HepG2 (cell line): ENCODE results near the gene PMM2. TPM values are rescaled to one million over a fixed set of nuclear protein-coding genes. Genes with fewer than 3 reads are reported as not detected.

Source experiments
- ARHGAP35 ChIP-seq: sonication (generic); formaldehyde crosslinking; IDR thresholded peaks from 2 replicates; pipeline ENCODE4 v1.9.0; 2022; ENCODE audit warnings: mild to moderate bottlenecking, inconsistent platforms, moderate library complexity, missing genetic modification reagents, borderline replicate concordance
- DNMT1 ChIP-seq: sonication (generic); formaldehyde crosslinking; IDR thresholded peaks from 2 replicates; pipeline ENCODE4 v1.5.1; 2020; ENCODE audit warnings: mild to moderate bottlenecking, missing genetic modification reagents
- KLF12 ChIP-seq: sonication (generic); formaldehyde crosslinking; IDR thresholded peaks from 2 replicates; pipeline ENCODE4 v1.4.0; 2020; ENCODE audit warnings: missing genetic modification reagents, borderline replicate concordance
- KLF15 ChIP-seq: sonication (generic); formaldehyde crosslinking; IDR thresholded peaks from 2 replicates; pipeline ENCODE4 v1.8.1; 2023; ENCODE audit warnings: borderline replicate concordance, mild to moderate bottlenecking, inconsistent platforms, missing genetic modification reagents, mixed read lengths
- MBNL3 ChIP-seq: fragments of 250-450 bp; sonication (Bioruptor Pico); conservative IDR thresholded peaks from 2 replicates; pipeline ENCODE4 v1.8.0; 2022; ENCODE audit warnings: mild to moderate bottlenecking, inconsistent platforms
- MYPOP ChIP-seq: sonication (generic); formaldehyde crosslinking; IDR thresholded peaks from 2 replicates; pipeline ENCODE4 v1.8.1; 2023; ENCODE audit warnings: mild to moderate bottlenecking, moderate library complexity, missing genetic modification reagents
- SNAPC5 ChIP-seq: sonication (generic); formaldehyde crosslinking; IDR thresholded peaks from 2 replicates; pipeline ENCODE4 v1.8.1; 2023; ENCODE audit warnings: mild to moderate bottlenecking, missing genetic modification reagents, borderline replicate concordance
- SP140L ChIP-seq: sonication (generic); formaldehyde crosslinking; IDR thresholded peaks from 2 replicates; pipeline ENCODE4 v1.4.0; 2020; ENCODE audit warnings: missing genetic modification reagents, borderline replicate concordance
- TIGD3 ChIP-seq: sonication (generic); formaldehyde crosslinking; IDR thresholded peaks from 2 replicates; pipeline ENCODE4 v1.5.1; 2020; ENCODE audit warnings: mild to moderate bottlenecking, missing genetic modification reagents, borderline replicate concordance
- YY1 ChIP-seq: IDR thresholded peaks from 2 replicates; pipeline ENCODE4 v1.6.1; 2011; ENCODE audit warnings: low read length, low read depth, moderate library complexity, mild to moderate bottlenecking; ENCODE audit not compliant: insufficient read depth, insufficient replicate concordance
- ZBTB46 ChIP-seq: sonication (generic); formaldehyde crosslinking; IDR thresholded peaks from 2 replicates; pipeline ENCODE4 v1.4.0; 2020; ENCODE audit warnings: mild to moderate bottlenecking, missing genetic modification reagents, borderline replicate concordance
- ZFX ChIP-seq: sonication (generic); formaldehyde crosslinking; IDR thresholded peaks from 2 replicates; pipeline ENCODE4 v1.4.0; 2020; ENCODE audit warnings: mild to moderate bottlenecking, low read depth, missing genetic modification reagents, moderate library complexity
- ZNF138 ChIP-seq: sonication (generic); formaldehyde crosslinking; IDR thresholded peaks from 2 replicates; pipeline ENCODE4 v1.5.0; 2020; ENCODE audit warnings: mild to moderate bottlenecking, low read depth, missing genetic modification reagents
- ZNF292 ChIP-seq: sonication (generic); formaldehyde crosslinking; IDR thresholded peaks from 2 replicates; pipeline ENCODE4 v1.8.1; 2022; ENCODE audit warnings: mild to moderate bottlenecking, low read depth, missing genetic modification reagents, borderline replicate concordance
- ZNF512B ChIP-seq: sonication (generic); formaldehyde crosslinking; IDR thresholded peaks from 2 replicates; pipeline ENCODE4 v1.5.1; 2020; ENCODE audit warnings: missing genetic modification reagents, mild to moderate bottlenecking, borderline replicate concordance
- ZNF543 ChIP-seq: sonication (generic); formaldehyde crosslinking; IDR thresholded peaks from 2 replicates; pipeline ENCODE4 v1.4.0; 2020; ENCODE audit warnings: mild to moderate bottlenecking, missing genetic modification reagents
- ZNF549 ChIP-seq: sonication (generic); formaldehyde crosslinking; IDR thresholded peaks from 2 replicates; pipeline ENCODE4 v1.5.0; 2020; ENCODE audit warnings: missing genetic modification reagents
- ZNF615 ChIP-seq: sonication (generic); formaldehyde crosslinking; IDR thresholded peaks from 2 replicates; pipeline ENCODE4 v1.5.0; 2020; ENCODE audit warnings: mild to moderate bottlenecking, missing genetic modification reagents, borderline replicate concordance
- ZNF839 ChIP-seq: sonication (generic); formaldehyde crosslinking; IDR thresholded peaks from 2 replicates; pipeline ENCODE4 v1.4.0; 2020; ENCODE audit warnings: missing genetic modification reagents, mild to moderate bottlenecking, borderline replicate concordance
- polyA plus RNA-seq, 8 experiments: library from polyadenylated mRNA; depleted of rRNA in 3 of 8; stranded (reverse) in 7 of 8; unstranded in 1 of 8; fragments of >200 nt; fragmentation: Illumina TruSeq in 4 of 8; extraction: Trizol in 4 of 8; gene quantifications; 2 replicates each; pipeline versions ENCODE4 v1.2.1 to v1.2.3, GENCODE V29; 2011 to 2016; ENCODE audit warnings: low read depth in 4 of 8, missing spikeins in 1 of 8, mixed read lengths in 1 of 8; ENCODE audit not compliant: insufficient read depth in 1 of 8
- total RNA-seq, 5 experiments: library from RNA; depleted of rRNA; stranded (reverse); fragments of >200 nt; fragmentation: Illumina TruSeq; extraction: Trizol; gene quantifications; 2 replicates each; pipeline ENCODE4 v1.2.3, GENCODE V29; 2016; ENCODE audit warnings: low read depth in 1 of 5

Gene PMM2
- total and polyA plus RNA-seq, 2 of the 13 experiments (the other 11 are each of a cell fraction or from before 2014, with no cell fraction given) = 52.2 to 93.7 TPM

GRCh38 chr16:8797364-8798173 is at the start of gene PMM2, which contains the start of gene TMEM186 (continued):
- TF ChIP-seq TIGD3 (CRISPR knock-in tag) (peak; percentile 99), YY1 (peak; percentile 86), ZNF615 (CRISPR knock-in tag) (no peak), ZNF292 (CRISPR knock-in tag) (peak; percentile 79; the same call in 1 of the 2 replicates), SP140L (CRISPR knock-in tag) (peak; percentile 25), ZBTB46 (CRISPR knock-in tag) (0 out of 2 replicates have a peak, but pooled peaks have one; percentile 57), ZFX (CRISPR knock-in tag) (peak; percentile 90), ZNF543 (CRISPR knock-in tag) (peak; percentile 96), ZNF512B (CRISPR knock-in tag) (peak; percentile 92), MBNL3 (no peak), ZNF138 (CRISPR knock-in tag) (peak; percentile 90), KLF12 (CRISPR knock-in tag) (0 out of 2 replicates have a peak, but pooled peaks have one; percentile 95), ZNF839 (CRISPR knock-in tag) (peak; percentile 99), ZNF549 (no peak), DNMT1 (CRISPR knock-in tag) (no peak), ARHGAP35 (CRISPR knock-in tag) (peak; percentile 99), SNAPC5 (peak; percentile 76; the same call in 1 of the 2 replicates), KLF15 (peak; percentile 98), MYPOP (CRISPR knock-in tag) (peak; percentile 97)
